ENCODE data around the gene ZBTB7C. TPM values are rescaled to one million over a fixed set of nuclear protein-coding genes. Genes with fewer than 3 reads are reported as not detected.

Gene ZBTB7C
- polyA plus RNA-seq, 12 donors: 2.5 to 12.5 (median 4.2) TPM; not detected in 1

DNA sequence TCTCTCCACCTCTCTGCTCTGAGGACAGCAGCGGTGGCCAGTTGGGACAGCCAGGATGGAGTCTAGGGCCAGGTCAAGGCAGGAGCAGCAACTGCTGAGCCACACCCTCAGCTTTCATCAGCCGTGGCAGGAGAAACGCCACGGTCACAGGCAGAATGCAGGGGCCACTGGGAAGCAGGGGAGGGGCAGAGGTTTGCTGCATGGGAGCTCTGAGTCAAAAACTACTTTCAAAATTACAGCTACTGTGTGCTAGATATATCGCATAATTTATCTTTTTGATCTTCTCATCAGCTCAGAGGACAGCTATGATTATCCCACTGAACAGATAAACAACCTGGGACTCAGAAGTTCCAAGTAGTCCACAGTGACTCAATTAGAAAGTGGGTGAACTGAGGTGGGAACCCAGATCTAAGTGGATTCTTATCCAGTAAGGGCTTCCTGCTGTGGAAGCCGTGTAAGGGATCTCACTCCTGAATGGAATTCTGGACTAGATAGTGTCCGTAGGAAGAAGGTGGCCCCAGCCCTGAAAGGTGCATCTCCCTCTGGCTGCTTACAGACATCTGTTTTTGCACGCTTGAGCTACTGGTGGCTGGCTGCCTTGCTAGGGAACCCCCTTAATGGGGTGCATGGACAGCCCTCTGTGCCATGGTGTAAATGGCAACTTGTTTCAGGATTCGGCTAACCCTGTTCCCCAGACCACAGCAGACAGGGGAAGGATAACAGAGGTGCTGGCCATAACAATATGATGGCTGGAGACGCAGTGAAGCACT, 284.1 kb downstream of the ZBTB7C start:
- no peak for DNase-seq

DNA sequence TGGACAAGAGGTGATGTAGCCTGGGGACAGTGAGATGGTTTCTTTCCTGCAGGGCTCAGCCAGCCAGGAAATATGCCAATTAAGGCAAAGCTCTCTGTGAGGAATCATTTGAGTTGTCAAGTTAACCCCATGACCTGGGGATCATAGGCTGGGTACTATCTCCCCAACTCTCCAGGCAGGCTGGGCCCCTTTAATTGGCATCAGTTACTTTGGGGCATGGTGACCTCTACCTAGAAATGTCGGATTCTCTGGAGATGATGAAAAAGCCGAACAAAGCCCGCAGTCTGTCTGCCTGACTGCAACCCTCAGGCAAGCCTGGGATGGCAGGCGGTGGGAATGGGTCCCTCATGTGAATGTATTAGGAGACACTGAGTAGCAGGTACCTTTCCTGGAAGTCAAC, 285.2 kb downstream of the ZBTB7C start:
- no peak for DNase-seq

- no peak for DNase-seq
These were observed 285.9 kb downstream of the ZBTB7C start for GRCh38 chr18:48123324-48123723.

GRCh38 chr18:48122816-48123215, 286.4 kb downstream of the ZBTB7C start:
- no peak for DNase-seq

- no peak for DNase-seq
These were observed 286.8 kb downstream of the ZBTB7C start for GRCh38 chr18:48122376-48122775.

DNA sequence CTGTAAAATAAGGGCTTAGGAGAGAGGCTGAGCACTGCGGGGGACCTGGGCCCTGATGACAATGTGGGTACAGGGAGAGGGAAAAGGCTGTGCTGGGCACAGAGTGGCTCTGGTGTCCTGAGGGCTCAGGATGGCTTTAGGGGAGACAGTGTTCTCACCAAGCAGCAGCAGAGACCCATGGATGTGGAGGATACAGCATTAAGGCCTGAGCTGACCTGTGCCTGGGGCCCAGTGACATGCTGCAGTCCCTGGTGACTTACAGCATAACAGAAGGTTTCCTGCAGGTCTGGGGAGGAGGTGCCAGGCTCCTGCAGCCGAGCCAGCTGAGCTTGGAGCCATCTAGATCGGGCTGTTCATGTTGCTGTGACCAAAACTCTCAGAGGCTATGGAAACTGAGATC, 287.4 kb downstream of the ZBTB7C start:
- no peak for DNase-seq

DNA sequence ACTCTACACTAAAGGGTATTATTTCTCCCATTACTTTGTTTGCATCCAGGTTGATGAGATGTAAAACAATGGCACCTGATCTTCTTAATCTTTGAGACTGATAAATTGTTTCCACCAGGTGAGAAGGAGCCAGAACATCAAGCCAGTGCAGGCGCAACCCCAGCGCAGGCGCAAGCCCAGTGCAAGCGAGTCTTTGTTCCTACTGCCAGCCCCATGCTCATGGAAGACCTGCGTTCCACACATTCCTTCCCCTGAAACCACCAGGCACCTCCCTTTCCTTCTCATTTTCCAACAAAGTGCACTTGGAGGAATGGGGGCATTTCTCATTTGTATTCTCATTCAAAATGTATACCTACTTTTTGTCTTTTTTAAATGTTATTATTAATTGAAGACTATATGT, 290.0 kb downstream of the ZBTB7C start:
- no peak for DNase-seq

GRCh38 chr18:48116873-48117630, 292.1 kb downstream of the ZBTB7C start:
- no peak for DNase-seq

DNA sequence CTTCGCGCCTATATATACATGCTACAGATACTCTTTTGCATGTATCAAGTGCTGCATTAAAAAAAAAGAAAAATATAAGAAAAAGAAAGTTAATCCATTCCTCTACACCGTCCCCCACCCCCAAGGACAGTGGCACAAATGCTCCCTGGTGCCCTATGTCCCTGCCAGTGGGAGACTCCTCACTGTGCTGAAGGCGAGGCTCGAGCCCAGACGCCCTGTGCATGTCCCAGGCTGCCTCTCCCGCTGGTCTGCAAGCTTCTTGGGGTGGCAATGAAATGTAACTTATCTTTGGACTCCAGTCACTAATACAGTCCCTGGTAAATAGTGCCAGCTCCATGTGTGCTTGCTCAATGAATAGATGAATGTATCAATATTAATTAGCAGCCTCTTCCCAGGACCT, 293.2 kb downstream of the ZBTB7C start:
- DNase-seq: no peak

DNA sequence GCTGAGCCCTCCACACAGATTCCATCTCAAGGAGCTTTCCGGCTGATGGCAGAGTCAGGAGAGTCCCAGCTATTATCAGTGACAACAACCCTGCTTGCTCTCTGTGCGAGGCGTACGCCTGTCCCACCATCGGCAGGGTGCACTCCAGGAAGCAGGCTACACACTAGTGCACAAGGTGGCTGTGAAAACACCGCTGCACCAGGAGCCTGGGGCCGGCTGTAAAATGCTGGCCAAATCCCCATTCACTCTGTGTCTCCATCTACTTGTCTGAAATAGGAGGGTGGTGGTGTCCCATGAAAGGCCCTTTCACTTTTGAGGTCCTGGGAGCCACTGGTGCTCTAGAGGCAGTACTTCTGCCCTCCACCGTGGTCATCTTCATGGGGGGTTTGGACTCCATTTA, 295.5 kb downstream of the ZBTB7C start:
- DNase-seq: no peak

GRCh38 chr18:48111587-48111986, 297.6 kb downstream of the ZBTB7C start:
- no peak for DNase-seq

- DNase-seq: no peak
These were observed 298.4 kb downstream of the ZBTB7C start for GRCh38 chr18:48110797-48111196.

GRCh38 chr18:48109961-48110493, 299.2 kb downstream of the ZBTB7C start:
- DNase-seq: no peak

DNA sequence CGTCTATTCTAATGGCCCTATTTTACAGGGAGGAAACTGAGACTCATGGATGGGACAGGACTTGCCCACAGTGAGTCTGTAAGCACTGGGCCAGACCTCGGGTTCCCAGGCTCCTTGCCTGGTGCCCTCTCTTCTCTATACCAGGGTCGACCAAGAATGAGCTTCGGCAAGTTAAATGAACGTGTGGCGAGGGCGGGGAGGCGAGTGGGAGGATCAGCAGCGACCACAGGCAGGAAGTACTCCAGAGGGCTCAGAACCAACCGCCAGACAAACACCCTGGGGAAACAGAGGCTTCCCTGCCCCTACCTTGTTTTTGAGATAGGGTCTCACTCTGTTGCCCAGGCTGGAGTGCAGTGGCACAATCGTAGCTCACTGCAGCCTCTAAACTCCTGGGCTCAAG, 301.0 kb downstream of the ZBTB7C start:
- no peak for DNase-seq

GRCh38 chr18:48106976-48107781, 302.0 kb downstream of the ZBTB7C start:
- no peak for DNase-seq

DNA sequence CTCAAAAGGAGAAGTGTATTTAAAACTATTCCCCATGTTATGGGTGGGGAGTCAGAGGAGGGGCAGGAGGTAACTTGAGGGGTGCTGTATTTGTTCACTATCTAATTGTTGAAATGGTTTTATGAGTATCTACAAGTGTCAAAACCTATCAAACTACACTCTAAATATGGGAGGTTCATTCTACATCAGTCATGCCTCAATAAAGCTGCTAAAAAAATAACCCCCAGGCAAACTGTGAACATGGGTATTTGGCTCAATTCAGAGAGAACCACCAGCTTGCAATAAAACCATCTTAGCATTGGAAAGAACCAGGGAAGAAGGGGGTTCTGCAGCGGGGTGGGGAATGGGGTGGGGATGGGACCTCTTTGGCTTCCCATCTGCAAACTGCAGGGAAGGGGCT, 302.7 kb downstream of the ZBTB7C start:
- no peak for DNase-seq

DNA sequence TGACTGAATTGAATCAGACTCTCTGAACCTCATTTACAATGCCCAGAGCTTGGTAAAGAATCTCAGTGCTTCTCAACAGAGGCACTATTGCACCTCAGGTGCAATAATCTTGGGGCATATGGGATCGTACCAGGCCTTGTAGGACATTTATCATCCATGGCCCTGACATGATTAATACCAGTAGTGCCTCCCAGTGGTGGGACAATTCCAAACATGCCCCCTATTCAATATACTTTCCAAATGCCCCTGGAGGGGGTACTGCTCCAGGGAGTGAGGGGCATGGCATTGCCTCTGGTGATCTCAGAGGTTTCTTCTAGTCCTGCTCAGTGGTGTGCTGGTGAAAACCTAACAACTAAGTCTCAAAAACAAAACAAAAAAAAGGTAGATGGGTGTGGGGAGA, 303.9 kb downstream of the ZBTB7C start:
- DNase-seq: no peak

DNA sequence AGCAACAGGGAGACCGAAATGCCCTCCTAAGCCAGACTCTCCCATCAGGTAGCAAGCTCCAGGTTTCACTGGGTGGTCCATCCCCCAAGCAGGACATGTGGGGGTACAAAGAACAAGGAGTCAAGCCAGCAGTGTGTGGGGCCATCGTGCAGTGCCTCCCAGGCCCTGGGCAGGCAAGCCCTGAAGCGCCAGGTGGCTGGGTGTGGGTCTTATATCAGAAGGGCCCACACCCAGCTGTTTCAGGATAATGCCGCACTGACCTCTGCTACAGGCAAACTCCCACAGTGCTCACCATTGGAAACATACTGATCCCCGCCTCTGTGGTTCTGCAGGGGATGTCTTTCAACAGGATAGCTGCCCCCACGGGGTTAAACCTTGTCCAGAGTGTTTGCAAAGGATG, 304.5 kb downstream of the ZBTB7C start:
- DNase-seq: no peak

- DNase-seq: no peak
These were observed 308.5 kb downstream of the ZBTB7C start for GRCh38 chr18:48100651-48101165.

GRCh38 chr18:48100165-48100575, 309.0 kb downstream of the ZBTB7C start:
- DNase-seq: no peak

DNA sequence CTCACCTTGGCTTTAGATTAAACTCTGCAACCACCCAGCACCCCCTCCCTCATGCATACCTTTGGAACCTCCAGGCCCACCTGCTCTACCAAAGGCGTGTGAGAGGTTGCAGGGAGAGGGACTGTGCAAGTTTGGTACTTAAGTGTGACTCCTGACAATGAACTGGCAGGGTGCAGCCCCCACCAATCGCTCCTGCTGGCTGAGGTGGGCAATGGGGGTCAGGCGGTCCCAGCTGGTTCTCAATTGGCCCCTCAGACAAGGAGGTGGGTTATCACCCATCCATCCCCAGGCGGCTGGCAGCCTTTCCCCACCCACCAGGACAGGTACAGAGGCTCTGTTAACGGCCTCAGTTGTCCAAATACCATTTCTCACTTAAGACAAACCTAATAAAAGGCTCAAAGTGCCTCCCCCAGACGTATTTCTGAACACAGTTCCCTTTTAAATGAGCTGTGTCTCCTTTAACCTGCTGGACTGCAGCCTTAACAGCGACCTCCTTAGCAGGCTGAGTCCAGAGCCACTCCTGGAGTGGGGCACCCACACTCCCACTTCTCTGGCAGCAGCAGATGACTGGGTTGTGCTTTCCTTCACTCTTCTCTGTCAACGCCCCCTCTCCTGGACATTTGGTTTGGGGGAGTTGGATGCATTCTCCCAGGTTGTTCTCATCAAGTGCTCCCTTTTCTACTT, 309.6 kb downstream of the ZBTB7C start:
- no peak for DNase-seq

Data from muscle of arm (tissue), 12 donors.